HepG2 (cell line): ENCODE data around the gene HPD. TPM values are rescaled to one million over a fixed set of nuclear protein-coding genes. Genes with fewer than 3 reads are reported as not detected.

Experiments used
- AKAP8 ChIP-seq: sonication (generic); formaldehyde crosslinking; IDR thresholded peaks from 2 replicates; pipeline ENCODE4 v1.5.1; 2020; ENCODE audit warnings: mild to moderate bottlenecking, missing genetic modification reagents
- CERS6 ChIP-seq: sonication (generic); formaldehyde crosslinking; IDR thresholded peaks from 2 replicates; pipeline ENCODE4 v1.5.0; 2020; ENCODE audit warnings: missing genetic modification reagents
- CHD4 ChIP-seq: fragments of 200-600 bp; sonication (generic); IDR thresholded peaks from 2 replicates; pipeline ENCODE4 v1.7.0; 2017; ENCODE audit warnings: mild to moderate bottlenecking, low read length, borderline replicate concordance
- DNMT3B ChIP-seq: conservative IDR thresholded peaks from 2 replicates; pipeline ENCODE4 v1.6.1; 2016; ENCODE audit warnings: missing biosample characterization, control low read depth
- DPF2 ChIP-seq: sonication (generic); formaldehyde crosslinking; IDR thresholded peaks from 2 replicates; pipeline ENCODE4 v1.4.0; 2020; ENCODE audit warnings: mild to moderate bottlenecking, low read depth, missing genetic modification reagents, borderline replicate concordance
- FOXA1 ChIP-seq, 2 experiments: fragments of 450-650 bp in 1 of 2; sonication (generic) in 1 of 2; formaldehyde crosslinking in 1 of 2; IDR thresholded peaks; 2 replicates each; pipeline versions ENCODE4 v1.4.0 to v1.6.1; 2016 to 2020; ENCODE audit warnings: missing genetic modification reagents in 1 of 2
- HHEX ChIP-seq: IDR thresholded peaks from 2 replicates; pipeline ENCODE4 v1.6.1; 2016; ENCODE audit warnings: control low read depth
- MEF2D ChIP-seq: sonication (generic); formaldehyde crosslinking; IDR thresholded peaks from 2 replicates; pipeline ENCODE4 v1.5.1; 2020; ENCODE audit warnings: mild to moderate bottlenecking, missing genetic modification reagents
- REL ChIP-seq: sonication (generic); formaldehyde crosslinking; conservative IDR thresholded peaks from 2 replicates; pipeline ENCODE4 v1.8.0; 2022; ENCODE audit warnings: mild to moderate bottlenecking, missing genetic modification reagents, moderate library complexity
- SPEN ChIP-seq: sonication (generic); formaldehyde crosslinking; IDR thresholded peaks from 2 replicates; pipeline ENCODE4 v1.5.1; 2020; ENCODE audit warnings: low read depth, mild to moderate bottlenecking, missing genetic modification reagents
- ZEB1 ChIP-seq: IDR thresholded peaks from 2 replicates; pipeline ENCODE4 v1.6.1; 2012; ENCODE audit warnings: mild to moderate bottlenecking, low read depth, inconsistent platforms; ENCODE audit not compliant: insufficient replicate concordance
- ZNF543 ChIP-seq: sonication (generic); formaldehyde crosslinking; IDR thresholded peaks from 2 replicates; pipeline ENCODE4 v1.4.0; 2020; ENCODE audit warnings: mild to moderate bottlenecking, missing genetic modification reagents
- ZNF605 ChIP-seq: sonication (generic); formaldehyde crosslinking; IDR thresholded peaks from 2 replicates; pipeline ENCODE4 v1.8.0; 2022; ENCODE audit warnings: mild to moderate bottlenecking, missing genetic modification reagents
- ZNF646 ChIP-seq: sonication (generic); formaldehyde crosslinking; IDR thresholded peaks from 2 replicates; pipeline ENCODE4 v1.9.0; 2021; ENCODE audit warnings: mild to moderate bottlenecking, missing genetic modification reagents
- ZNF674 ChIP-seq: sonication (generic); formaldehyde crosslinking; IDR thresholded peaks from 2 replicates; pipeline ENCODE4 v1.5.0; 2020; ENCODE audit warnings: low read depth, mild to moderate bottlenecking, missing genetic modification reagents
- ZNF772 ChIP-seq: sonication (generic); formaldehyde crosslinking; IDR thresholded peaks from 2 replicates; pipeline ENCODE4 v1.5.0; 2020; ENCODE audit warnings: mild to moderate bottlenecking, missing genetic modification reagents
- ZNF782 ChIP-seq: sonication (generic); formaldehyde crosslinking; IDR thresholded peaks from 2 replicates; pipeline ENCODE4 v1.4.0; 2020; ENCODE audit warnings: missing genetic modification reagents, mild to moderate bottlenecking, borderline replicate concordance
- polyA plus RNA-seq, 8 experiments: library from polyadenylated mRNA; depleted of rRNA in 3 of 8; stranded (reverse) in 7 of 8; unstranded in 1 of 8; fragments of >200 nt; fragmentation: Illumina TruSeq in 4 of 8; extraction: Trizol in 4 of 8; gene quantifications; 2 replicates each; pipeline versions ENCODE4 v1.2.1 to v1.2.3, GENCODE V29; 2011 to 2016; ENCODE audit warnings: low read depth in 4 of 8, missing spikeins in 1 of 8, mixed read lengths in 1 of 8; ENCODE audit not compliant: insufficient read depth in 1 of 8
- total RNA-seq, 5 experiments: library from RNA; depleted of rRNA; stranded (reverse); fragments of >200 nt; fragmentation: Illumina TruSeq; extraction: Trizol; gene quantifications; 2 replicates each; pipeline ENCODE4 v1.2.3, GENCODE V29; 2016; ENCODE audit warnings: low read depth in 1 of 5
- TF ChIP-seq, protein P1 (sequence below): IDR thresholded peaks from 2 replicates; pipeline ENCODE4 v1.4.0; 2020; ENCODE audit warnings: mild to moderate bottlenecking, missing genetic modification reagents

The HPD gene
- total and polyA plus RNA-seq, 2 of the 13 experiments (the other 11 are each of a cell fraction or from before 2014, with no cell fraction given) = 120 to 195 TPM

DNA sequence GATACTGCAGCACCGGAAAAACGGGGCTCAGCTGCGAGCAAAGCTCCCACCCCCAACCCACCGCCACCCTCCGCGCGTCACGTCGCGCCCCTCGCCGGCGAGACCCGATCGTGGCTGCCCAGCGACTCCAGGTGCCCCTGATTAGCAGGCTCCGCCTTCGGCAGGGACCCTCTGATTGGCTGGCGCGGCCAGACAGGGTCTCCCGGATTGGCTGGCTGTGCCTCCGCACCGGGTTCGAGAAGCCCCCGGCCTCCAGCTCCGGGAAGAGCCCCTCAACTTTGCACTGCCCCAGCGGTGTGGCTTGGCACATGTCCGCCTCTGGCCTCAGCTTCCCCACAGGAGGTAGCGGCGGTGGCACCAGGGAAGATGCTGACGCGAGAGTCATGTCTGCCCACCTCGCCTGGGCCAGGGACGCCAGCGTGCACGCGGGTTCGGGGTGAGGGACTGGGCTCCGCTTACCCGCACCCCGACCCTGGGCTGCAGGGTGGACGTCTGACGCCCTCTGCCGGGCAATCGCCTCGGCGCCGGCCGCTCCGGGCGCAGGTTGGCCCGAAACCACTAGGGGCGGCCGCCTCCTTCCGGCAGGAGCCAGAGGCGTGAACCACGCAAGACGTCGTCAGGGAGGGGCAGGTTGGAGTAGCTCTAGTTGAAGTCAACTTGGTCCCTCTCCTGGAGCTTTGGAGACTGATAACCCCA is 64.7 kb downstream of the HPD start (continued):
- TF ChIP-seq HHEX (CRISPR knock-in tag) (no peak), ZNF782 (no peak), DNMT3B (no peak), FOXA1 (IDR thresholded peaks at IDR 0.05) (no peak), FOXA1 (CRISPR knock-in tag; IDR thresholded peaks at IDR 0.05) (peak; percentile 51), SPEN (CRISPR knock-in tag) (no peak; the same call in 1 of the 2 replicates), REL (CRISPR knock-in tag) (peak; percentile 93), CHD4 (no peak; the same call in 1 of the 2 replicates), MEF2D (CRISPR knock-in tag) (peak; percentile 75; the same call in 1 of the 2 replicates), CERS6 (0 out of 2 replicates have a peak, but pooled peaks have one; percentile 45), ZEB1 (no peak), AKAP8 (CRISPR knock-in tag) (no peak; the same call in none of the 2 replicates), DPF2 (no peak), ZNF605 (CRISPR knock-in tag) (peak; percentile 94), ZNF674 (CRISPR knock-in tag) (no peak), ZNF543 (CRISPR knock-in tag) (0 out of 2 replicates have a peak, but pooled peaks have one; percentile 50), ZNF646 (CRISPR knock-in tag) (0 out of 2 replicates have a peak, but pooled peaks have one; percentile 43), ZNF772 (peak; percentile 72; the same call in 1 of the 2 replicates)
- TF ChIP-seq, protein P1, sequence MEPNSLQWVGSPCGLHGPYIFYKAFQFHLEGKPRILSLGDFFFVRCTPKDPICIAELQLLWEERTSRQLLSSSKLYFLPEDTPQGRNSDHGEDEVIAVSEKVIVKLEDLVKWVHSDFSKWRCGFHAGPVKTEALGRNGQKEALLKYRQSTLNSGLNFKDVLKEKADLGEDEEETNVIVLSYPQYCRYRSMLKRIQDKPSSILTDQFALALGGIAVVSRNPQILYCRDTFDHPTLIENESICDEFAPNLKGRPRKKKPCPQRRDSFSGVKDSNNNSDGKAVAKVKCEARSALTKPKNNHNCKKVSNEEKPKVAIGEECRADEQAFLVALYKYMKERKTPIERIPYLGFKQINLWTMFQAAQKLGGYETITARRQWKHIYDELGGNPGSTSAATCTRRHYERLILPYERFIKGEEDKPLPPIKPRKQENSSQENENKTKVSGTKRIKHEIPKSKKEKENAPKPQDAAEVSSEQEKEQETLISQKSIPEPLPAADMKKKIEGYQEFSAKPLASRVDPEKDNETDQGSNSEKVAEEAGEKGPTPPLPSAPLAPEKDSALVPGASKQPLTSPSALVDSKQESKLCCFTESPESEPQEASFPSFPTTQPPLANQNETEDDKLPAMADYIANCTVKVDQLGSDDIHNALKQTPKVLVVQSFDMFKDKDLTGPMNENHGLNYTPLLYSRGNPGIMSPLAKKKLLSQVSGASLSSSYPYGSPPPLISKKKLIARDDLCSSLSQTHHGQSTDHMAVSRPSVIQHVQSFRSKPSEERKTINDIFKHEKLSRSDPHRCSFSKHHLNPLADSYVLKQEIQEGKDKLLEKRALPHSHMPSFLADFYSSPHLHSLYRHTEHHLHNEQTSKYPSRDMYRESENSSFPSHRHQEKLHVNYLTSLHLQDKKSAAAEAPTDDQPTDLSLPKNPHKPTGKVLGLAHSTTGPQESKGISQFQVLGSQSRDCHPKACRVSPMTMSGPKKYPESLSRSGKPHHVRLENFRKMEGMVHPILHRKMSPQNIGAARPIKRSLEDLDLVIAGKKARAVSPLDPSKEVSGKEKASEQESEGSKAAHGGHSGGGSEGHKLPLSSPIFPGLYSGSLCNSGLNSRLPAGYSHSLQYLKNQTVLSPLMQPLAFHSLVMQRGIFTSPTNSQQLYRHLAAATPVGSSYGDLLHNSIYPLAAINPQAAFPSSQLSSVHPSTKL (CRISPR knock-in tag) = 0 out of 2 replicates have a peak, but pooled peaks have one; percentile 41
